Mesenchymal stem cell (in vitro differentiated cells and primary cell): ENCODE data around the gene IRX4.

Experiments used
- DNase-seq: peaks from one replicate; pipeline ENCODE4 v3.0.0-alpha.2; 2013
- H2AFZ ChIP-seq: one replicate; pipeline ENCODE4 v1.6.1; 2013; ENCODE audit warnings: low read depth, mild to moderate bottlenecking, control low read depth, inconsistent platforms, low read length, moderate library complexity
- H2AK5ac ChIP-seq: 2 replicates; pipeline ENCODE4 v1.6.1; 2013; ENCODE audit warnings: low read length, moderate library complexity, mild to moderate bottlenecking, inconsistent platforms; ENCODE audit not compliant: severe bottlenecking
- H2BK120ac ChIP-seq: one replicate; pipeline ENCODE4 v1.6.1; 2013; ENCODE audit warnings: low read depth, mild to moderate bottlenecking, inconsistent platforms, low read length, moderate library complexity
- H2BK12ac ChIP-seq, 2 experiments: one replicate each; pipeline ENCODE4 v1.6.1; 2013; ENCODE audit warnings: inconsistent platforms in 2 of 2, low read length in 2 of 2, mild to moderate bottlenecking in 2 of 2, moderate library complexity in 2 of 2, control low read depth in 1 of 2
- H2BK15ac ChIP-seq: one replicate; pipeline ENCODE4 v1.6.1; 2013; ENCODE audit warnings: mild to moderate bottlenecking, low read depth, inconsistent platforms; ENCODE audit not compliant: poor library complexity, severe bottlenecking
- H2BK5ac ChIP-seq: 2 replicates; pipeline ENCODE4 v1.6.1; 2013; ENCODE audit warnings: low read depth, mild to moderate bottlenecking, low read length, control low read depth, inconsistent platforms; ENCODE audit not compliant: poor library complexity, severe bottlenecking
- H3K14ac ChIP-seq, 2 experiments: one replicate each; pipeline ENCODE4 v1.6.1; 2013; ENCODE audit warnings: inconsistent platforms in 2 of 2, low read length in 2 of 2, control low read depth in 1 of 2, mild to moderate bottlenecking in 1 of 2, moderate library complexity in 1 of 2
- H3K18ac ChIP-seq, 2 experiments: one replicate each; pipeline ENCODE4 v1.6.1; 2013; ENCODE audit warnings: inconsistent platforms in 2 of 2, low read length in 2 of 2, control low read depth in 1 of 2, low read depth in 1 of 2, mild to moderate bottlenecking in 1 of 2
- H3K23ac ChIP-seq, 2 experiments: one replicate each; pipeline ENCODE4 v1.6.1; 2013; ENCODE audit warnings: inconsistent platforms in 2 of 2, low read length in 2 of 2, mild to moderate bottlenecking in 2 of 2, moderate library complexity in 2 of 2, control low read depth in 1 of 2
- H3K27ac ChIP-seq: 2 replicates; pipeline ENCODE4 v1.5.1; 2013; ENCODE audit warnings: mild to moderate bottlenecking, moderate library complexity, low read length, control low read depth, inconsistent platforms; ENCODE audit not compliant: poor library complexity, severe bottlenecking
- H3K27me3 ChIP-seq, 2 experiments: 2 replicates each; pipeline versions ENCODE4 v1.6.1 to v1.7.0; 2013; ENCODE audit warnings: low read length in 2 of 2, mild to moderate bottlenecking in 2 of 2, moderate library complexity in 2 of 2, control low read depth in 1 of 2, inconsistent platforms in 1 of 2; ENCODE audit not compliant: control insufficient read depth in 1 of 2, insufficient read depth in 1 of 2
- H3K36me3 ChIP-seq, 2 experiments: 2 replicates each; pipeline versions ENCODE4 v1.6.1 to v1.7.0; 2013; ENCODE audit warnings: low read length in 2 of 2, control low read depth in 1 of 2, inconsistent platforms in 1 of 2, low read depth in 1 of 2, mild to moderate bottlenecking in 1 of 2; ENCODE audit not compliant: insufficient read depth in 2 of 2, control insufficient read depth in 1 of 2
- H3K4ac ChIP-seq, 2 experiments: one replicate each; pipeline ENCODE4 v1.6.1; 2013; ENCODE audit warnings: inconsistent platforms in 2 of 2, low read length in 2 of 2, mild to moderate bottlenecking in 2 of 2, moderate library complexity in 2 of 2, control low read depth in 1 of 2, low read depth in 1 of 2
- H3K4me1 ChIP-seq: 2 replicates; pipeline ENCODE4 v1.6.1; 2013; ENCODE audit warnings: low read depth, low read length, control low read depth; ENCODE audit not compliant: control insufficient read depth, insufficient read depth
- H3K4me2 ChIP-seq: 2 replicates; pipeline ENCODE4 v1.6.1; 2013; ENCODE audit warnings: low read length, mild to moderate bottlenecking, inconsistent platforms; ENCODE audit not compliant: poor library complexity, severe bottlenecking
- H3K4me3 ChIP-seq, 2 experiments: 2 replicates each; pipeline versions ENCODE4 v1.5.1 to v1.7.0; 2013; ENCODE audit warnings: low read length in 2 of 2, mild to moderate bottlenecking in 2 of 2, control low read depth in 1 of 2, low read depth in 1 of 2; ENCODE audit not compliant: insufficient read depth in 1 of 2
- H3K79me1 ChIP-seq: replicated peaks from 2 replicates; pipeline ENCODE4 v1.6.1; 2013; ENCODE audit warnings: mild to moderate bottlenecking, control low read depth, low read length, inconsistent platforms; ENCODE audit not compliant: poor library complexity, severe bottlenecking
- H3K9ac ChIP-seq: 2 replicates; pipeline ENCODE4 v1.7.0; 2013; ENCODE audit warnings: mild to moderate bottlenecking, low read length, moderate library complexity
- H3K9me3 ChIP-seq: 2 replicates; pipeline ENCODE4 v1.7.0; 2013; ENCODE audit warnings: mild to moderate bottlenecking, low read length; ENCODE audit not compliant: control insufficient read depth
- H4K8ac ChIP-seq: one replicate; pipeline ENCODE4 v1.6.1; 2013; ENCODE audit warnings: inconsistent platforms, mild to moderate bottlenecking, low read length, moderate library complexity
- H4K91ac ChIP-seq: one replicate; pipeline ENCODE4 v1.6.1; 2013; ENCODE audit warnings: mild to moderate bottlenecking, low read length, inconsistent platforms
- WGBS: methylation state at CpG from one replicate; pipeline ENCODE4 v1.1.7; 2013; ENCODE audit warnings: mixed read lengths; 5-methylcytosine and 5-hydroxymethylcytosine counted together

The IRX4 gene

DNA sequence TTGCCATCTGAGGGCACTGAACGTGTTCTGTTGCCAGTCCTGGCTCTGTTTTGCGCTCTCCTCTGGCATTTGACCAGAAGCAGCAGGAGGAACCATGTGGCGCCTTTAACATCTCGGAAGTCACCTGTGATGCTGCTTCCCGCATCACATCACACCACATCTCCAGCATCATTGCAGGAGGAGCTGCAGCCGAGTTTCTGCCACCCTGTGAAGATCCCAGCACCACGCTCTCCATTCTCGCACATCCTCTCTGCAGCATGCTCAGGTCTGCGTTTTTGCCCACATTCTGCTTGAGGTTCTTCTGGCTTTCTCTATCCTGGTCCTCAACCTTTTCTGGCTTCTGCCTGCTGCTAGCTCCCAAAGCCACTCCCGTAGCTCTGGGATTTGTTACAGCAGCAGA lies 11.0 kb upstream of the IRX4 start:
- Histone ChIP-seq H3K4ac (no peak overlapping the region), H3K79me1 (no peaks in the 10 kb centered on the region), H3K4me2 (no peak overlapping the region), H4K91ac (no peak overlapping the region), H3K9me3 (no peaks in the 10 kb centered on the region), H3K18ac (no peak overlapping the region), H2BK15ac (no peak overlapping the region), H3K14ac (no peak overlapping the region), H4K8ac (no peak overlapping the region), H2AK5ac (no peak overlapping the region), H2BK120ac (no peak overlapping the region), H3K36me3 (no peaks in the 10 kb centered on the region), H2BK12ac (no peak overlapping the region), H2AFZ (no peak overlapping the region), H3K9ac (no peak overlapping the region), H3K4me1 (no peaks in the 10 kb centered on the region), H3K23ac (no peak overlapping the region), H3K27ac (no peak overlapping the region), H3K4me3 (no peak overlapping the region), H3K27me3 (peaks cover 71 to 94% of the 10 kb centered on the region in 2 experiments), H2BK5ac (no peak overlapping the region)
- 82% methylated on average over 10 of the region's 10 CpGs for WGBS
- no peak for DNase-seq

DNA sequence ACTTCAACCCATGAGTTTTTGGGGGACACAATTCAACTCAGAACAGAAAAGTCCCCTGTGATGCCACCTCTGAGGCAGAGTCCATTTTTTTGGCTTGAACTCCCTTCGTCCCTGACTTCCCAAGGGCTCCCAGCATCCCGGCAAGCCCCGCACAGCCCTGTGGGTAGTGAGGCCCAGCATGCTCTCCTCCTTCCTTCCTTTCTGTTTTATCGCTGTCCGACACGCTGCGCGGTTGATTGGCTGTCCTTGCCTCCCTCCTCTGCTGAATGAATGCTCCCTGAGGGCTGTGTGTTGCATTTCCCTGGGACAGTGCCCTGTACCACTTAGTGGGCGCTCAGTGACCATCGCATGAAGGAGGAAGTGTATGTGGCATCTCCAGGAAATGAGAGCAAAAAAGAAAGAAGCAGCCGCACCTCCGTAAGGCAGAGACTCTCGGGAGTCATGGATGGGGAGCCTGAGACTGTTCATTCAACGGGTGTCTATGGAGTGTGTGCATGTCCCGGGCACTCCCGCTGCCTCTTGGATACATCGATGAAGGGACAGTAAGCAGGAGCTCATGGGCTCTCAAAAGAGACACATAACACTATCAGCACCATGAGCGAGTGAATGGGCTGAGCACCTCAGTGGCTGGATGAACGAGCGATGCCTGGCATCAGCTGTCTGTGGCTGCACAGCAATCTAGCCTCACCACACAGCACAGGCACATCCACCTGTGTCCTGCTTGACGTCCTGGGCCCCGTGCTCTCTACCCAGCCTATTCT lies 10.1 kb upstream of the IRX4 start:
- no peak for DNase-seq
- no peak overlapping the region for H2AK5ac ChIP-seq
- H4K8ac ChIP-seq = no peak overlapping the region
- H3K9me3 ChIP-seq = no peaks in the 10 kb centered on the region
- H2BK15ac ChIP-seq = no peak overlapping the region
- H4K91ac ChIP-seq = no peak overlapping the region
- no peak overlapping the region for H3K14ac ChIP-seq
- H3K36me3 ChIP-seq = no peaks in the 10 kb centered on the region
- no peak overlapping the region for H3K23ac ChIP-seq
- no peaks in the 10 kb centered on the region for H3K79me1 ChIP-seq
- no peak overlapping the region for H3K4ac ChIP-seq
- no peaks in the 10 kb centered on the region for H3K4me1 ChIP-seq
- peaks cover 76 to 94% of the 10 kb centered on the region in 2 experiments for H3K27me3 ChIP-seq
- no peak overlapping the region for H3K4me3 ChIP-seq
- H2AFZ ChIP-seq = no peak overlapping the region
- no peak overlapping the region for H3K27ac ChIP-seq
- no peak overlapping the region for H2BK5ac ChIP-seq
- H3K18ac ChIP-seq = no peak overlapping the region
- H2BK12ac ChIP-seq = no peak overlapping the region
- H3K4me2 ChIP-seq = no peak overlapping the region
- WGBS = 90% methylated on average over 22 of the region's 22 CpGs
- H3K9ac ChIP-seq = no peak overlapping the region
- H2BK120ac ChIP-seq = no peak overlapping the region

GRCh38 chr5:1892211-1892610 lies 9.5 kb upstream of the IRX4 start:
- H2AFZ ChIP-seq = no peak overlapping the region
- no peak overlapping the region for H3K4me3 ChIP-seq
- no peaks in the 10 kb centered on the region for H3K36me3 ChIP-seq
- no peak overlapping the region for H3K27ac ChIP-seq
- no peak overlapping the region for H2AK5ac ChIP-seq
- H3K4me1 ChIP-seq = peaks cover under 1% of the 10 kb centered on the region
- H4K91ac ChIP-seq = no peak overlapping the region
- H3K23ac ChIP-seq = no peak overlapping the region
- no peak overlapping the region for H2BK15ac ChIP-seq
- no peak for DNase-seq
- no peak overlapping the region for H3K18ac ChIP-seq
- H2BK12ac ChIP-seq = no peak overlapping the region
- H3K79me1 ChIP-seq = no peaks in the 10 kb centered on the region
- H4K8ac ChIP-seq = no peak overlapping the region
- H3K9ac ChIP-seq = no peak overlapping the region
- H2BK120ac ChIP-seq = no peak overlapping the region
- no peak overlapping the region for H3K14ac ChIP-seq
- H2BK5ac ChIP-seq = no peak overlapping the region
- H3K4ac ChIP-seq = no peak overlapping the region
- no peak overlapping the region for H3K4me2 ChIP-seq
- WGBS = 72% methylated on average over 9 of the region's 9 CpGs
- peaks cover 79 to 93% of the 10 kb centered on the region in 2 experiments for H3K27me3 ChIP-seq
- no peaks in the 10 kb centered on the region for H3K9me3 ChIP-seq

DNA sequence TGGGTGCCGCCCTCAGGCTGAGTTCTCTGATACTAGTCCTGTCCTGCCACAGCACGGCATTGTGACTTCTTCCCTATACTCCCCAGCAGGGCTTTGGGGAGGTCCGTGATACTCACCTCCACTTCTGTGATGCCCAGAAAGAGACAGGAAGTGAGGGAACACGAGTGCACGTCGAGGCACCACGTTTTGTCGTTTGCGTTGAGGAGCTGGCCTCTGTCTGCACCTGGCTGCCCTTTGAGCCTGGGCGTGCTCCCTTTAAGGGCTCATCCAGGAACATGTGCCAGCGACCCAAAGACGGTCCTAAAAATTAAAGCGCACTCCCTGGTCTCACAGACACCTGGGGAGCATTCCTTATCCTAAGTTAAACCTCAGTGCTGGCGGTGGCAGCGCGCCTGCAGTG lies 8.7 kb upstream of the IRX4 start:
- no peak for DNase-seq
- Histone ChIP-seq H2BK120ac (no peak overlapping the region), H3K23ac (no peak overlapping the region), H3K4me3 (no peak overlapping the region), H2BK15ac (no peak overlapping the region), H4K91ac (no peak overlapping the region), H3K18ac (no peak overlapping the region), H3K9ac (no peak overlapping the region), H3K4me1 (peaks cover 3% of the 10 kb centered on the region), H2AFZ (no peak overlapping the region), H3K14ac (no peak overlapping the region), H3K36me3 (no peaks in the 10 kb centered on the region), H2BK5ac (no peak overlapping the region), H3K27ac (no peak overlapping the region), H2BK12ac (no peak overlapping the region), H3K4ac (no peak overlapping the region), H4K8ac (no peak overlapping the region), H3K9me3 (no peaks in the 10 kb centered on the region), H3K4me2 (no peak overlapping the region), H3K79me1 (no peaks in the 10 kb centered on the region), H2AK5ac (no peak overlapping the region), H3K27me3 (peaks cover 73 to 88% of the 10 kb centered on the region in 2 experiments)
- WGBS = 65% methylated on average over 16 of the region's 16 CpGs
